Fibroblast of the conjunctiva (primary cell): ENCODE measurements around the gene ABCA12.
"Not testable (repeated sequence)": the region's sequence is repeated elsewhere in the genome, so short reads cannot be mapped to it uniquely, and the experiment has no call there.

Experiments
- DNase-seq: peaks from one replicate; pipeline ENCODE4 v3.0.0-alpha.2; 2010; ENCODE audit warnings: low read depth

ABCA12 gene

DNA sequence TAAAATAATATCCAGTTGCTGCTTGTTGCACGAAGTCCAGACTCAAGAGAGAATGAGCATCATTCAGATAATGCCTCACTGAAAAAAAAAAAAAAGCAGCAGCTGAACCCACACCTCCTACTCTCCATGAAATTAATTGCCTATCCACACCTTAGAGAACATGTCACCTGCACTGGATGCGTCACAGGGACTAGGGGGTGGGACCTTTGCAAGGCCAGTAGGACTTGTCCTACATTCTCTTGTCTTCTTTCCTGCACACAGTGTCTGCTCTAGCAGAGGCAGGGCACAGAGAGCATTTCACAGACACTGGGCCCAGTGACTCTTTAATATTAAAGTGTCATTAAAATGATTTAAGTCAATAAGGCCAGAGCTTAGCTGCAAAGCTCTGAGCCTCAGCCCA is at the start of gene ABCA12:
TSS of gene ABCA12 (minus strand) at position 148 of the 400 bp plus-strand sequence. CDS start 418 bp downstream, outside the sequence.
- DNase-seq, result no peak

DNA sequence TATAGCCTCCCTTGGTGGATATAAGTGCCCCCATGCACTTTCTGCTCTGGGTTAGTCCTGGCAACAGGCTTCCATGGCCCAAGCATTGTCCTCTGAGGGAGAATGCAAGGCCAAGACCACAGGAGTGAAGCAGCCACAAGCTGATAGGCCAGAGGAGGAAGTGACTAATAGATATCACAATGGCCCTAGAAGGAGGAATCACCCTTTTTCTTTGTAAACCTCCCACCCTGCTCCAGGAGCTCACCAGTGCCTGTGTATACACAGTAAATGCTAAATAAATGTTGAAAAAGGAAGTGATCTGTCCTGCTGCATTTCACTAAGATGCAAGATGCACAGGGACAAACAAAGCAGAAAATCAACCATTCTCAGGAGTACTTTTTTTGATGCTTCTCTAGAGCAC is 49.7 kb upstream of the ABCA12 start:
- DNase-seq, result no peak

GRCh38 chr2:215186021-215186420 is 47.6 kb upstream of the ABCA12 start:
- DNase-seq, result no peak

DNA sequence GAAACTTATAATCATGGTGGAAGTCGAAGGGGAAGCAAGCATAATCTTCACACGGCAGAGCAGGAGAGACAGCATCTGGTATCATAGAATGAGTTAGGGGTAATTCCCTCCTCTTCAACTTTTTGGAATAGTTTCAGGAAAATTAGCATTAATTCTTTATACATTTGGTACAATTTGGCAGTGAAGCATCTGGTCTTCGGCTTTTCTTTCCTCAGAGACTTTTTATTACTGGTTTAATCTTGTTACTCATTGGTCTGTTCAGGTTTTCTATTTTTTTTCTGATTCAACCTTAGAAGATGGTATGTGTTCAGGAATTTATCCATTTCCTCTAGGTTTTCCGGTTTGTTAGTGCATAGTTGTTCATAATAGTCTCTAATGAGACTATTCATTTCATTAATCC is 39.7 kb upstream of the ABCA12 start:
- no peak for DNase-seq

DNA sequence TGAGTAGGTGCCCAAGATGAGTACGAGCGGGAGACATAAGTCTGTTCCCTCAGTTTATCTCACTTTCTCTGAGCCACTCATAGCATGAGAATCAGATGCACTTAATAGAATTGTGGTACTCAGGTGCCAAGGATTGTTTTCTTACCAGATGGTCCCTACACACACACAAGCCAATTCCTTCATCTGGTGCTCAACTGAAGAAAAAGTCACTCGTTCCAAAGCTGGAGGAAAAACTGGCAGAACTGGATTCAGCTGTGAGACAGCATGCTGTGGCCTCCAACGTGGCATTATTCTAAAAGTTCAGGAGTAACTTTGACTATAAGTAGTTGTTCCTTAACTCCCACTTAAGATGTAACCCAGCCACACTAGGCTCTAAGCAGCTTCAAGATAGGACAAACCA is 33.4 kb upstream of the ABCA12 start:
- DNase-seq, result no peak

DNA sequence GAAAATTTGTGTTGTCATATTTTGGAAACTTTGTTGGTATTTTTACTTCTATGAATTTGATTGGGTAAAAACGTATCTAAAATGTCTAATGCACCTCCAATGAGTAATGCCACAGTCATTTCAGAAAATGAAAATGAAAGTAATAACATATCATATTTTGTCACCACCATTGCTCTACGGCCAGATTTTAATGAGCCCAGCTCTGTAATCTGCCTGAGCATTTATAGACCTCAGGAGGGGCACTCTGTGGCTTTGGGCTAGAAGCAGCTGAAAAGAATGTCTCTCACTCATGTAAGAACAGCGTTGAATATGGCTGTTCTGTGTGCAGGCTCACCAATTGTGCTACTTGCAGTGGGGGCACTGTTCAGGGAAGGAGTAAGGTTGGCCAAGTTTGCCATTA is 32.7 kb upstream of the ABCA12 start:
- no peak for DNase-seq

- DNase-seq, result not testable (repeated sequence)
Measured at GRCh38 chr2:215166505-215166904, 28.1 kb upstream of the ABCA12 start.

GRCh38 chr2:215163319-215163718 is 24.9 kb upstream of the ABCA12 start:
- not testable (repeated sequence) for DNase-seq

DNA sequence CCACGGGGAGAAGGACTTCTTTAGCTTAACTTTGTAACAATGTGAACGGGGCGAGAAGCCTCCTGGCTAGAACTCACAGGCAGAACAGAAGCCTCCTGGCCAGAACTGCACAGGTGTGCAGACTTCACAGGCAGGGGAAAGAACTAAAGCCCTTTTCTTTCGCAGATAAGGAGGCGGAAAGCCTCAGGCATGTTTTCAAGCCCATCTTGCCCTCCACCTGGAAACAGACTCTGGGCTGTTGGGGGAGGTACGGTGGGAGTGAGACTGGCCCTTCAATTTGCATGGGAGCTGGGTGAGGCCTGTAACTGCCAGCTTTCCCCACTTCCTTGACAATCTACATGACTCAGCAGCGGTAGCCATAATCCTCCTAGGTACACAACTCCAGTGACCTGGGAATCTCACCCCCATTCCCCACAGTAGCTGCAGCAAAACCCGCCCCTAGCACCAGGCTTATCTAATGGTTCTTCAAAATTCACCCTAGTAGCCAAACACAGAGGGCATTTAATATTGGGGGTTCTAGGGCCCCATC is 22.9 kb upstream of the ABCA12 start:
- DNase-seq, result no peak

DNA sequence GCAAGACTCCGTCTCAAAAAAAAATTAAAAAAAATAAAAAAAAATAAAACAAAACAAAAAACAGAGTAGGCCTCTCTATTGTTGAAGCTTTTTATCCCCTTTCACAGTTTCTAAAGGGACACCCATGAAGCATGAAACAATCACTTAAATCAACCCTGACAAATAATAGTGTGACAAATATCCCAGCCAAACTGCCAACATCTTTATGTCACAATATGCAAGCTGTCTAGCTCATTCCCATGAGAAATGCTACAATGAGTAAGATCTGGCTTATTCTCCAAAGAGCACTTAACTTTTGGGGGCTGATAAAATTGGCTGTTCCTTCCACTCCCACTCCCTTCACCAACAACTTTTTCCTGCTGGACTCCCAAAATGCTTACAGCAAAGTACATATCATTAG is 21.7 kb upstream of the ABCA12 start:
- no peak for DNase-seq

- DNase-seq, result no peak
Measured at GRCh38 chr2:215156453-215156852, 18.0 kb upstream of the ABCA12 start.

GRCh38 chr2:215149894-215150293 is 11.5 kb upstream of the ABCA12 start:
- DNase-seq, result no peak

GRCh38 chr2:215149486-215149885 is 11.1 kb upstream of the ABCA12 start:
- no peak for DNase-seq

- no peak for DNase-seq
Measured at GRCh38 chr2:215149060-215149459, 10.6 kb upstream of the ABCA12 start.

- DNase-seq, result no peak
Measured at GRCh38 chr2:215145611-215146010, 7.2 kb upstream of the ABCA12 start.

GRCh38 chr2:215144106-215144875 is 5.9 kb upstream of the ABCA12 start:
- DNase-seq, result no peak

DNA sequence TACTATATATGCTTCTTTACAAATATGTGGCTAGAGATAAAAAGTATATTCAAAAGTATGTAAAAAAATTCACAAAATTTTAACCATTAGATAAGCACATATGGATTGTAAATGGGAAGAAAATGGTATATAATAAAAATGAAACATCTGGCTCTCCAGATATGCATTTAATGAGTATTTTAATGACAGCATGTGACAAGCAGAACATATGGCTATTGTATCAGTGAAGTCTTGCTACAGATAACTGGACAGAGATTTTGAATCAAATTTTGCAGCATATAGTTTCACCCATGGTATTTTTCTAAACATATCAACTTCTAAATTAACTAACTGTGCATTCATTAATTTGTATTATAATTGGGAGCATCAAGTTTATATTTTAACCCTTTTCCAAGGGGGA is 5.0 kb upstream of the ABCA12 start:
- no peak for DNase-seq

DNA sequence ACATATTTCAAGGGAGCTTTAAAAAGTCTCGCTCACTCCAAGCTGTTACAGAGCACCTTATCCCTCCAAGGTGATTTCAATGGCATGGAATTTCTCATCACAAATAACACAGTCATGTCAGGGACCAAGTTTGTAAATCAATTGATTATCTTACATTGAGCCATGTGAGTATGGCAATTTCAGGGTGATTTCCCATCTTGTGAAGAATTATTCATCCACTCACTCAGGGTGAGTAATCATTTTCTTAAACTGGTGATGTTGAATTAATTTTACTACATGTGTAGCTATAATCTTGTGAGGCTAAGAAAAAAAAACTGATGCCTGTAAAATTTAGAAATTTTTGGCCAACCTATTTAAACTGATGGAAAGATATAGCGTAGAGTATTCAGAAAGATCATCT is 3.3 kb upstream of the ABCA12 start:
- no peak for DNase-seq

- DNase-seq, result no peak
Measured at GRCh38 chr2:215140166-215140707, 1.8 kb upstream of the ABCA12 start.

DNA sequence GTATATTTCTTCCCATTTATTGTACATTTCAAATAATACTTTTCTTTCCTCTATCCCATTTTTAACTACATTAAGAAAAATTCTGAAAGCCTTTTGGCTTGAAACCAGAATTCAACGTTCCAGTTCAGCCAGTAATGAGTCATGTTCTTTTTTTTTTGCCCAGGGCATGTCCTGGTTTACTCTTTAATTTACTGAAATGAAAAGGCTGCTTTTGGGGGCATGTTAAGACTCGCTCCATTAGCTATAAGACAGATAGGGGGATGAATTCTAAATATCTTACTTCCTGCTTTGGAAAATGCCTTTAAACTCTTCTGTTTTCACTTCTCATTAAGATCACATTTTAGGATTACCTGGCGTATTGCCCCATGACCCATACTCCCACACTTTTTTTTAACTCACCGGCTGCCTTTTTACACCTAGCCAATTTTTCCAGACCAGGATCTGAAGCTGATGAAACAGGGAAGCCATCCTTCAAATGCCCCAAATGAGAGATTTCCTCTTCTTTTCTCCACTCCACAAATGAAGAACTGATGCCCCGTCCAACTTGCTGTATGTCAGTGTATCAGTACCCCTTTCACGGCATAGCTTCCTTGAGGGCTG is 585 bp downstream of the ABCA12 start:
- DNase-seq, result peak; percentile 53

GRCh38 chr2:215137329-215137686 is 1.1 kb downstream of the ABCA12 start:
- no peak for DNase-seq

DNA sequence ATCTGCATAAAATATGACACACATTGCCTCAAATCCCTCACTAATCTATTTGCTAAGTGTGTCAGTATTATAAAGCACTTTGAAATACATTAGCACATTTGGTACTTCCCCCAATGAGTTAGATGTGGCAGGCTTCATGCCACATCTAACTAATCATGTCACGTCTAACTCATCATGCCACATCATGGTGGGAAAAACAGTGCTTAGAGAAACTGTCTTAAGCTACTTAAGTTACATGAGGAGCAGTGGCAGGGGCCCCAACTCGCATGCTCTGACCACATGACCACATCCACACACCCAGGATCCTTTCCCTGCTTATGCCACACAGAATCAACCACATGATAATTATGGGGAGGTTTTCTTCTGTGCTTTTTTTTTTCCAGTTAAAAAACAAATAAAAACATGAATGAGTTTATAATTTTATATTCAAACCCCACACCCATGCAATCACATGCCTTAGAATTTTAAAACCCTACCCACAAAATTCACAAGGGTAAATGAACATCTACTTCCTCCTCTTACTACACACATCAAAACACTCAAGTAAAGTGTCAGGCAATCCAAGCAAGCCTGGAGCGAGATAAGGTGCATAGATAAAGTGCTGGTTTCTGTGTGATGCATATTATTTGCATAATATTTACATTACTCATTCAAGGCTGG is 1.6 kb downstream of the ABCA12 start:
- peak; percentile 4 for DNase-seq

DNA sequence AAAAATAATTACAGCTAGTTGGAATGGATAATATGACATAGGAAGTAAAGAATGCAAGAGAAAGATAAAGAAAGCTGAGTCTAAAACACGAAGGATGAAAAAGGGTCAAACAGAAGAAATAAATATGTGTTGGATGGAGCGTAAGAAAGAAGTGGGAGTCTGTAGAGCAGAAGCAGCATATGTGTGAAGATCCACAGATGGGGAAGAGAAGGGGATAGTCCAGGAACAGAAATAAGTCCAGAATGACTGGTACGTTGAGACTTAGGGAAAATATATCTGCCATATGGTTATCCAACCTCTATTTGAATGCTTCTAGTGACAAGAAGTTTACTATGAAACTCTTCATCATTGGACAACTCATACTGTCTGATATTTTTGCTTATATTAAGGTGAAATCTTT is 18.0 kb downstream of the ABCA12 start:
- no peak for DNase-seq
